K562 (cell line): ENCODE measurements around the gene FYB1. TPM values are rescaled to one million over a fixed set of nuclear protein-coding genes. Genes with fewer than 3 reads are reported as not detected.
A peak's percentile ranks its signal among the peaks of the same experiment; 100 is the strongest.

Source experiments
- ATAC-seq: fragments of 200-7000 bp; cut with Tn5 transposase; 3 replicates; pipeline ENCODE4 v1.9.1; 2020; ENCODE audit warnings: moderate library complexity
- BruUV-seq: library from RNA; stranded (reverse); fragments of 400-500 nt; replicated peaks from 2 replicates; lab custom pipeline; 2021; lab: Mats Ljungman, UMichigan
- CTCF ChIA-PET: fragments of 300-600 bp; formaldehyde crosslinking; extraction: SDS; loops from one replicate; lab custom pipeline; 2021; ENCODE audit warnings: low intra/inter-chr PET ratio; lab: Yijun Ruan, JAX
- POLR2A ChIA-PET: fragments of 300-600, 350-650 bp; sonication (Branson Sonifier 250); formaldehyde crosslinking; extraction: SDS; loops from one replicate; lab custom pipeline; 2021; ENCODE audit warnings: antibody characterized with exemption, inconsistent platforms; lab: Yijun Ruan, JAX
- DNase-seq, 4 experiments: peaks; one replicate each; pipeline versions ENCODE4 v3.0.0 to v3.0.0-alpha.2; 2011 to 2018; ENCODE audit warnings: low spot score in 3 of 4, mixed read lengths in 3 of 4; ENCODE audit errors: extremely low read depth in 1 of 4
- FAIRE-seq: peaks from 2 replicates; lab custom pipeline; 2011; peaks lifted over from hg19 to GRCh38; lab: Jason Lieb, UNC
- H2AFZ ChIP-seq: 2 replicates; pipeline ENCODE4 v1.6.0; 2011; ENCODE audit warnings: low read depth, low read length, control low read depth, inconsistent platforms
- H3K27ac ChIP-seq: fragments of 200-600 bp; 3 replicates; pipeline ENCODE4 v1.8.0; 2011; ENCODE audit warnings: low read depth, mild to moderate bottlenecking, control low read depth, inconsistent platforms, low read length, moderate library complexity, mixed read lengths; ENCODE audit errors: extremely low read depth
- H3K27me3 ChIP-seq, 2 experiments: fragments of 300-600 bp in 1 of 2; 2 replicates in 1 of 2; 3 replicates in 1 of 2; pipeline versions ENCODE4 v1.6.0 to v1.8.0; 2011; ENCODE audit warnings: inconsistent platforms in 2 of 2, low read length in 2 of 2, mild to moderate bottlenecking in 1 of 2, mixed read lengths in 1 of 2, moderate library complexity in 1 of 2; ENCODE audit not compliant: control insufficient read depth in 2 of 2, insufficient read depth in 2 of 2
- H3K36me3 ChIP-seq: fragments of 300-600 bp; 3 replicates; pipeline ENCODE4 v1.8.0; 2011; ENCODE audit warnings: mild to moderate bottlenecking, low read length, inconsistent platforms; ENCODE audit not compliant: control insufficient read depth, insufficient read depth
- H3K4me1 ChIP-seq, 2 experiments: fragments of 200-600 bp in 1 of 2; replicated peaks in 1 of 2; 2 replicates in 1 of 2; 3 replicates in 1 of 2; pipeline versions ENCODE4 v1.5.1 to v1.8.0; 2011; ENCODE audit warnings: inconsistent platforms in 2 of 2, low read length in 2 of 2, mild to moderate bottlenecking in 1 of 2, mixed read lengths in 1 of 2, moderate library complexity in 1 of 2; ENCODE audit not compliant: control insufficient read depth in 2 of 2, insufficient read depth in 2 of 2
- H3K4me2 ChIP-seq: 2 replicates; pipeline ENCODE4 v1.6.1; 2011; ENCODE audit warnings: low read length, control low read depth, inconsistent platforms, mixed read lengths; ENCODE audit not compliant: insufficient read depth
- H3K4me3 ChIP-seq: fragments of 200-600 bp; sonication (generic), shearing (Covaris generic); 2 replicates; pipeline ENCODE4 v1.5.1; 2016; ENCODE audit warnings: control low read depth, inconsistent platforms
- H3K79me2 ChIP-seq: fragments of 200-600 bp; 3 replicates; pipeline ENCODE4 v1.8.0; 2011; ENCODE audit warnings: low read length, inconsistent platforms; ENCODE audit not compliant: control insufficient read depth, insufficient read depth
- H3K9ac ChIP-seq, 2 experiments: 2 replicates each; pipeline versions ENCODE4 v1.6.0 to v1.6.1; 2011; ENCODE audit warnings: low read depth in 2 of 2, low read length in 2 of 2, control low read depth in 1 of 2, inconsistent platforms in 1 of 2, mild to moderate bottlenecking in 1 of 2, mixed read lengths in 1 of 2; ENCODE audit not compliant: insufficient read depth in 1 of 2
- H3K9me1 ChIP-seq: one replicate; pipeline ENCODE4 v1.6.0; 2011; ENCODE audit warnings: inconsistent platforms, mild to moderate bottlenecking, low read length, moderate library complexity; ENCODE audit not compliant: control insufficient read depth, insufficient read depth
- H3K9me3 ChIP-seq: replicated peaks from 2 replicates; pipeline ENCODE4 v1.5.1; 2011; ENCODE audit warnings: low read depth, low read length, inconsistent platforms; ENCODE audit not compliant: control insufficient read depth, insufficient read depth
- H4K20me1 ChIP-seq: replicated peaks from 2 replicates; pipeline ENCODE4 v1.6.1; 2011; ENCODE audit warnings: low read length, inconsistent platforms, mixed read lengths; ENCODE audit not compliant: control insufficient read depth, insufficient read depth
- BMI1 ChIP-seq: fragments of 150-350 bp; IDR thresholded peaks from 2 replicates; pipeline ENCODE4 v1.6.1; 2014; ENCODE audit warnings: low read length
- CEBPB ChIP-seq: fragments of 450-650 bp; IDR thresholded peaks from 2 replicates; pipeline ENCODE4 v1.6.1; 2016; ENCODE audit warnings: missing genetic modification characterization, missing compliant biosample characterization
- CEBPG ChIP-seq, 3 experiments: fragments of 200-800 bp in 1 of 3; sonication (Bioruptor generic) in 1 of 3; sonication (generic) in 1 of 3; formaldehyde crosslinking in 1 of 3; IDR thresholded peaks in 2 of 3; conservative IDR thresholded peaks in 1 of 3; 2 replicates each; pipeline versions ENCODE4 v1.6.1 to v1.8.0; 2016 to 2022; ENCODE audit warnings: missing compliant biosample characterization in 2 of 3, missing genetic modification characterization in 2 of 3, mild to moderate bottlenecking in 1 of 3, missing genetic modification reagents in 1 of 3
- GTF2E2 ChIP-seq: fragments of 200-800 bp; sonication (Bioruptor generic); IDR thresholded peaks from 2 replicates; pipeline ENCODE4 v1.6.1; 2016; ENCODE audit warnings: missing genetic modification characterization, missing compliant biosample characterization
- HIVEP1 ChIP-seq: fragments of 250-450 bp; sonication (Bioruptor Pico); IDR thresholded peaks from 2 replicates; pipeline ENCODE4 v1.4.0; 2020; ENCODE audit warnings: mild to moderate bottlenecking
- HNRNPLL ChIP-seq: fragments of 200-400 bp; formaldehyde crosslinking; IDR thresholded peaks from 2 replicates; pipeline ENCODE4 v1.6.1; 2017; ENCODE audit warnings: low read length, low read depth, mild to moderate bottlenecking; ENCODE audit not compliant: poor library complexity, severe bottlenecking
- MEF2A ChIP-seq: IDR thresholded peaks from 2 replicates; pipeline ENCODE4 v1.6.1; 2011; ENCODE audit warnings: low read depth, mild to moderate bottlenecking, low read length, moderate library complexity; ENCODE audit not compliant: control insufficient read depth
- MEIS2 ChIP-seq: fragments of 450-650 bp; IDR thresholded peaks from 2 replicates; pipeline ENCODE4 v1.6.1; 2014; ENCODE audit warnings: mild to moderate bottlenecking; ENCODE audit not compliant: partially characterized antibody
- MXI1 ChIP-seq: IDR thresholded peaks from 2 replicates; pipeline ENCODE4 v1.6.1; 2011; ENCODE audit warnings: low read depth, mild to moderate bottlenecking, improper control_type of control experiment, low read length
- RCOR1 ChIP-seq, 2 experiments: IDR thresholded peaks; 2 replicates each; pipeline ENCODE4 v1.6.1; 2012; ENCODE audit warnings: low read depth in 2 of 2, low read length in 2 of 2, borderline replicate concordance in 1 of 2, improper control_type of control experiment in 1 of 2
- SAFB ChIP-seq: fragments of 200-400 bp; formaldehyde crosslinking; IDR thresholded peaks from 2 replicates; pipeline ENCODE4 v1.6.1; 2017; ENCODE audit warnings: low read depth, low read length, borderline replicate concordance
- SPI1 ChIP-seq: IDR thresholded peaks from 2 replicates; pipeline ENCODE4 v1.6.1; 2011; ENCODE audit warnings: low read depth, low read length, control low read depth, borderline replicate concordance
- TAL1 ChIP-seq: fragments of 450-650 bp; IDR thresholded peaks from 2 replicates; pipeline ENCODE4 v1.6.1; 2016; ENCODE audit warnings: mild to moderate bottlenecking
- TBP ChIP-seq: optimal IDR thresholded peaks from 2 replicates; pipeline ENCODE3; 2011; ENCODE audit warnings: low read depth, low read length, improper control_type of control experiment
- TEAD2 ChIP-seq: fragments of 450-650 bp; IDR thresholded peaks from 2 replicates; pipeline ENCODE4 v1.6.1; 2016; ENCODE audit warnings: missing genetic modification characterization, control low read depth, missing compliant biosample characterization
- WHSC1 ChIP-seq: IDR thresholded peaks from one replicate; pipeline ENCODE4 v1.6.1; 2012; ENCODE audit warnings: low read length, control low read depth, inconsistent platforms
- ZFPM2 ChIP-seq: fragments of 250-450 bp; sonication (Bioruptor Pico); IDR thresholded peaks from 2 replicates; pipeline ENCODE4 v1.5.1; 2022; ENCODE audit warnings: mild to moderate bottlenecking
- ZNF212 ChIP-seq: fragments of 450-650 bp; formaldehyde crosslinking; IDR thresholded peaks from 2 replicates; pipeline ENCODE4 v1.4.0; 2020; ENCODE audit warnings: mild to moderate bottlenecking
- ZNF224 ChIP-seq: sonication (generic); formaldehyde crosslinking; IDR thresholded peaks from 2 replicates; pipeline ENCODE4 v1.8.0; 2022; ENCODE audit warnings: mild to moderate bottlenecking, missing genetic modification reagents
- ZSCAN29 ChIP-seq: fragments of 450-650 bp; IDR thresholded peaks from 2 replicates; pipeline ENCODE4 v1.6.1; 2017
- WGBS: fragments of 100-300 bp; shearing (Covaris generic); methylation state at CpG from one replicate; pipeline ENCODE4 v1.1.6; 2016; ENCODE audit warnings: low coverage, mixed read lengths; ENCODE audit not compliant: insufficient coverage; ENCODE audit errors: missing lambda C conversion rate; 5-methylcytosine and 5-hydroxymethylcytosine counted together
- in situ Hi-C: fragments of 300-500 bp; cut with MboI; formaldehyde crosslinking; loops from 4 replicates; pipeline ENCODE4 v1.15.0; 2018; ENCODE audit warnings: inconsistent platforms, mixed read lengths
- intact Hi-C: fragments of 100-400 bp; cut with micrococcal nuclease; formaldehyde crosslinking; loops from 2 replicates; pipeline ENCODE4 v1.14.2; 2022
- polyA plus RNA-seq, 8 experiments: library from polyadenylated mRNA; depleted of rRNA in 4 of 8; stranded (reverse) in 5 of 8; unstranded in 3 of 8; fragments of >200 nt; fragmentation: Nextera tagmentation in 2 of 8; fragmentation: Illumina TruSeq in 1 of 8; extraction: Ambion mirVana in 2 of 8; extraction: Trizol in 1 of 8; gene quantifications; 2 replicates each; pipeline versions ENCODE4 v1.2.1 to v1.2.3, GENCODE V29; 2011 to 2014; ENCODE audit warnings: inconsistent platforms in 1 of 8, missing spikeins in 1 of 8
- total RNA-seq, 7 experiments: library from RNA; depleted of rRNA in 6 of 7; stranded (reverse); fragments of >200 nt in 6 of 7; fragmentation: Illumina TruSeq in 2 of 7; extraction: Trizol in 2 of 7; gene quantifications; 2 replicates each; pipeline versions ENCODE4 v1.2.1 to v1.2.3, GENCODE V29; 2011 to 2021; ENCODE audit warnings: low replicate concordance in 1 of 7
- TF ChIP-seq, protein P1 (sequence below): fragments of 450-650 bp; formaldehyde crosslinking; IDR thresholded peaks from 2 replicates; pipeline ENCODE4 v1.4.0; 2020; ENCODE audit warnings: mild to moderate bottlenecking
- TF ChIP-seq, protein P2 (sequence below): sonication (generic); formaldehyde crosslinking; IDR thresholded peaks from 2 replicates; pipeline ENCODE4 v1.8.0; 2022; ENCODE audit warnings: mild to moderate bottlenecking, missing genetic modification reagents, borderline replicate concordance

Gene FYB1
- total and polyA plus RNA-seq, 9 of the 15 experiments (the other 6 are each of a cell fraction or from before 2014, with no cell fraction given) = 4.7 to 31.5 (median 9.7) TPM

DNA sequence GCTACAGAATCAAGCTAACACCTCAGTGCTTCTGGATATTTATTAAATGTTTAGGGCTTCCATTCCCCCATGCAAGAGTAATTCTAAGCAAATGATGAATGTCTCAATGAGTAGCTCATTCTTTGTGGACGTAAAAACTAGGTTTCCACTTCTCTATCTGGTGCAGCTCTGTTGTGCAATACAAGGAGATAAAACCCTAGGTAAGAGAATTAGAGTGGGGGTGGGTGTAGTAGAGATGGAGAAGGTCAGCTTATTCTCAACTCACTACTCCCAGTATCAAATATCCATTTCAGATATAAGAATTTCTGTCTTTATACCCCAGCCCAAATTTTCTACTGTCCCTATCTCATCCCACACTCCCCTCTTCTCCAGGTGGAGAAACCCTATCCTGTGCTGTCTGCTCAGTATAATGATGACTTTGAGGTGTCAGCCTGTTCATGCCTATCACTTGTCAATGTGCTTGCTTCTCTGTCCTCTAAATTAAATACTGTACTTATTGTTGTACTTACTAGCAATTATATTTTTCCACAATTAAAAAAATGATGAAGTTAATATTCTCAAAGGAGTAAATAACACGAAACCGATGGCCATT, 4.3 kb upstream of the FYB1 start:
- WGBS = 2% methylated on average over 3 of the region's 3 CpGs
- Histone ChIP-seq H3K27me3 (no peaks in the 10 kb centered on the region), H3K27ac (peak overlapping the region; percentile 34; the same call in 1 of the 3 replicates), H2AFZ (peak overlapping the region; percentile 84), H3K4me2 (peak overlapping the region; percentile 36), H3K9ac (peak overlapping the region in 1 of 2 experiments; percentile 7; a peak in 1 of 4 replicates), H3K36me3 (no peaks in the 10 kb centered on the region), H3K9me1 (no peaks in the 10 kb centered on the region), H3K4me3 (no peak overlapping the region), H3K9me3 (no peaks in the 10 kb centered on the region), H3K79me2 (no peaks in the 10 kb centered on the region), H4K20me1 (no peaks in the 10 kb centered on the region), H3K4me1 (peaks cover 4 to 28% of the 10 kb centered on the region in 2 experiments; a peak in 4 of 5 replicates)
- FAIRE-seq (no peak), ATAC-seq (peak; percentile 53), DNase-seq (no peak)
- in situ Hi-C loops (no loop called here), intact Hi-C loops (no loop called here)
- BruUV-seq = no TSS peak
- CTCF ChIA-PET = no interaction called here
- POLR2A ChIA-PET = interaction anchor here (0.7 to 2.2 kb wide), 5 partner anchors 10 to 81 kb away, joined by 3 to 10 read pairs (median 5); no protein-coding TSS in a partner anchor
- TF ChIP-seq, protein P1, sequence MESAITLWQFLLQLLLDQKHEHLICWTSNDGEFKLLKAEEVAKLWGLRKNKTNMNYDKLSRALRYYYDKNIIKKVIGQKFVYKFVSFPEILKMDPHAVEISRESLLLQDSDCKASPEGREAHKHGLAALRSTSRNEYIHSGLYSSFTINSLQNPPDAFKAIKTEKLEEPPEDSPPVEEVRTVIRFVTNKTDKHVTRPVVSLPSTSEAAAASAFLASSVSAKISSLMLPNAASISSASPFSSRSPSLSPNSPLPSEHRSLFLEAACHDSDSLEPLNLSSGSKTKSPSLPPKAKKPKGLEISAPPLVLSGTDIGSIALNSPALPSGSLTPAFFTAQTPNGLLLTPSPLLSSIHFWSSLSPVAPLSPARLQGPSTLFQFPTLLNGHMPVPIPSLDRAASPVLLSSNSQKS (CRISPR knock-in tag) = no peak
- TF ChIP-seq BMI1 (no peak), CEBPG (CRISPR knock-in tag; IDR thresholded peaks at IDR 0.05) (peak; percentile 65; the same call in 1 of the 2 replicates), CEBPG (tag; conservative IDR thresholded peaks at IDR 0.05 in 1 of 2, IDR thresholded peaks at IDR 0.05 in 1 of 2) (peak; percentile 75 to 86), HNRNPLL (no peak), MEIS2 (peak; percentile 0), SPI1 (0 out of 2 replicates have a peak, but pooled peaks have one; percentile 19), GTF2E2 (tag) (no peak), HIVEP1 (CRISPR knock-in tag) (no peak), CEBPB (tag) (peak; percentile 97), WHSC1 (no peak), MEF2A (no peak), TBP (no peak), RCOR1 (IDR thresholded peaks at IDR 0.05; ENCODE audit: borderline replicate concordance in 1 of 2, low read depth in 2 of 2, low read length in 2 of 2) (no peak), ZNF224 (no peak), TAL1 (no peak), MXI1 (no peak), ZFPM2 (CRISPR knock-in tag) (no peak), TEAD2 (tag) (no peak), SAFB (no peak), ZNF212 (no peak), ZSCAN29 (no peak)
- TF ChIP-seq, protein P2, sequence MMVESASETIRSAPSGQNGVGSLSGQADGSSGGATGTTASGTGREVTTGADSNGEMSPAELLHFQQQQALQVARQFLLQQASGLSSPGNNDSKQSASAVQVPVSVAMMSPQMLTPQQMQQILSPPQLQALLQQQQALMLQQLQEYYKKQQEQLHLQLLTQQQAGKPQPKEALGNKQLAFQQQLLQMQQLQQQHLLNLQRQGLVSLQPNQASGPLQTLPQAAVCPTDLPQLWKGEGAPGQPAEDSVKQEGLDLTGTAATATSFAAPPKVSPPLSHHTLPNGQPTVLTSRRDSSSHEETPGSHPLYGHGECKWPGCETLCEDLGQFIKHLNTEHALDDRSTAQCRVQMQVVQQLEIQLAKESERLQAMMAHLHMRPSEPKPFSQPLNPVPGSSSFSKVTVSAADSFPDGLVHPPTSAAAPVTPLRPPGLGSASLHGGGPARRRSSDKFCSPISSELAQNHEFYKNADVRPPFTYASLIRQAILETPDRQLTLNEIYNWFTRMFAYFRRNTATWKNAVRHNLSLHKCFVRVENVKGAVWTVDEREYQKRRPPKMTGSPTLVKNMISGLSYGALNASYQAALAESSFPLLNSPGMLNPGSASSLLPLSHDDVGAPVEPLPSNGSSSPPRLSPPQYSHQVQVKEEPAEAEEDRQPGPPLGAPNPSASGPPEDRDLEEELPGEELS (CRISPR knock-in tag) = no peak
